NCI-H510A treated with DMSO at 0.1 percent for 48 hours (cell line): ENCODE data around the gene RALB.
"Not testable (repeated sequence)": the region's sequence is repeated elsewhere in the genome, so short reads cannot be mapped to it uniquely, and the experiment has no call there.

Experiments used
- DNase-seq: peaks from one replicate; lab custom pipeline; 2025; lab: John Stamatoyannopoulos, UW

RALB gene

DNA sequence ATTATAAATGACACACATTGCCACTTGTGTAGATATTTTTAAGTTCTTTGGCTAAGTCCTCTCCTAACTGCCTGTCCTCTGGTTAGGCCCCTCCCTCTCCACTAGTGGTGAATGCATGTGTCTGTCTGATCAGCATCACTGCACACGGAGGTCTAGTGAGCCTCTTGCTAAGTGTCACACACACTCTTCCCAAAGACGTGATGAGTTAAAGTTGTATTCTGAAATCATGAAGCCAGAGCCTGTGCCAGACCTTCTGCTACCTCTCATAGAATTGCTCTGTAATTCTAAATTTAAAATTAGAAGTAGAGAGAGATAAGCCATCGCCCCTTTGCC is 41.3 kb downstream of the RALB start:
- no peak for DNase-seq

GRCh38 chr2:120298173-120298835 is 45.7 kb downstream of the RALB start:
- no peak for DNase-seq

- no peak for DNase-seq
These were observed 46.4 kb downstream of the RALB start for GRCh38 chr2:120299004-120299403.

DNA sequence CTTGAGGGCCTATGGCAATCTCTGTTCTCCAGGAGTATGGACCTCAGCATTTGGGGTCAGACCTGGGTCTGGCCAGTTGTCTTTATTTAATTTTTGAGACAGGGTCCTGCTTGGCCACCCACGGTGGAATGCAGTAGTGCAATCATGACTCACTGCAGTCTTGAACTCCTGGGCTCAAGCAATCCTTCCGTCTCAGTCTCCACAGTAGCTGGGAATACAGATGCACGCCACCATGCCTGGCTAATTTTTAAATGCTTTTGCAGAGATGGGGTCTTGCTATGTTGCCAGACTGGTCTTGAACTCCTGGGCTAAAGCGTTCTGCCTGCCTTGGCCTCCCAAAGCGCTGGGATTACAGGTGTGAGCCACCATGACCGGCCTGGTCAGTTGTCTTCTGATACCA is 46.9 kb downstream of the RALB start:
- no peak for DNase-seq

GRCh38 chr2:120300385-120300784 is 47.7 kb downstream of the RALB start:
- no peak for DNase-seq

- DNase-seq: no peak
These were observed 48.6 kb downstream of the RALB start for GRCh38 chr2:120301284-120301683.

DNA sequence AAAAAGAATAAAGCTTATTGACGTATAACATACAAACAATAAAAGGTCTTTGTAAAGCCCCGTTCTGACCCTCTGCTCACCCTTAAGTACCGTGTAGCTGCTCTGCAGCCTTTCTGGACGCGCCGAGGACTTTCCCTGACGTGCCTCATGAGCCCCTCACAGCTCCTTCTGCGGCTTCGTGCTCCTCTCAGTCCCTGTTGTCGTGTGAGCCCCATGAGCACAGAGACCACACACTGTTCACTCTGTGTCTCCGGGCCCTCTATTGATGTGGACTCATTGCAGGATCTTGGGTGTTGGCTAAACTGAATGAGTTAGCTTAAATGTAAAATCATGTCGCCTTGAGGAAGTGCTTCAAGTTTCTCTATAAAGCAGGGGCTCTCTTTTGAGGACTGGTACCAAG is 49.6 kb downstream of the RALB start:
- DNase-seq: no peak

DNA sequence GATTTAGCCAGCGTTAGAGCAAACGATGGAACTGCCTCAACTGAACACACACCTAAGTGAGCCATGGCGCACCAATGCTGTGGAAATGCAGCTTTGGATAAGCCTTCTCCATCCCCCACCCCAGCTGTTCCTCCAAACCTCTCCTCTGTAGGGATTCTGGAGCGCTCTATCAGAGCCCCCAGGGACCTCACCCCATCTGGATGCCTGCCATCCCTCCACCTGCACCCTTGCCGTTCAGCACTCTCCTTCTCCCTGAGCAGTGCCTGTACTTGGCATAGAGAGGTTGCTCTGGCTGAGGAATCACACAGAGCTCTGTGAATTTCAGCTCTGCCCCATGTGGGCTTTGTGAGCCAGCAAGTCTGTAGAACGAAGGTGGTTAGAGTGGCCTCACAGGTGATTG is 50.5 kb downstream of the RALB start:
- no peak for DNase-seq

- DNase-seq: peak; percentile 52
These were observed 52.6 kb downstream of the RALB start for GRCh38 chr2:120305296-120305695.

DNA sequence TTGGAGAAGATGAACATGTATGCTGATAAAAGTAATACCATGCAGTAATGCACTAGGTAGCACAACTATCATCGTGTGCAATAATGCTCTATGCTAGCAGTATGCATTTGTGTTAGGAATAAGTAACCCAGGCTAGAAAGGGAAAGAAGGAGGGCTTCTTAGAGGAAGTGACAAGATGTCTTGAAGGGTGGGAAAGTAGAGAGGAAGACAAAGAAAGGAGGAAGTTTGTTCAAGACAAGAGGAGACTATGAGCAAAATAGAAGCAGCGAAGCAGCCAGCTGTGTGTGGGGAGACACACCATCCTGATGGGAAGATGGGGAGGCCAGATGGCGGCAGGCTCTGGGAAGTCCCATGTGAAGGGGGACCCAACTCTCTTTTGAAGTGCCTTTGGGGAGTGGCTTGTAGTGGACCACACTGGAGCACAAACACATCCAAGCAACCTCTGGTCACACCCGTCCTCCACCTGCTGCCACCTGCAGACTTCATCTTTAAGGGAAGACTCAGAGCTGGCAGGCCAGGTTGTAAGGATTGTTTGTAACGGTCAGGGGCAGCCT is 53.4 kb downstream of the RALB start:
- no peak for DNase-seq

- DNase-seq: no peak
These were observed 54.8 kb downstream of the RALB start for GRCh38 chr2:120307482-120307881.

GRCh38 chr2:120308038-120308910 is 55.6 kb downstream of the RALB start:
- DNase-seq: no peak

- no peak for DNase-seq
These were observed 57.5 kb downstream of the RALB start for GRCh38 chr2:120310136-120310535.

DNA sequence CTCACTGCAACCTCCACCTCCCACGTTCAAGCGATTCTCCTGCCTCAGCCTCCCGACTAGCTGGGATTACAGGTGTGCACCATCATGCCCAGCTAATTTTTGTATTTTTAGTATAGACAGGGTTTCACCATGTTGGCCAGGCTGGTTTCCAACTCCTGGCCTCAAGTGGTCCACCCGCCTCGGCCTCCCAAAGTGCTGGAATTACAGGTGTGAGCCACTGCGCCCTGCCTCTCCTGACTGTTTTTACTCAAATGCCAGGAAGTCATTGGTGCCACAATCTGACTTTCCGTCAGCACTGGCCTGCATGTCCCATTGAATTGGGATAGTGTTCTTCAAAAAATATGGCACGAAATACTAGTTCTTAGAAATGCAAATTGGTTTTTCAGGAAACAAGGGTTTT is 58.2 kb downstream of the RALB start:
- DNase-seq: not testable (repeated sequence)

DNA sequence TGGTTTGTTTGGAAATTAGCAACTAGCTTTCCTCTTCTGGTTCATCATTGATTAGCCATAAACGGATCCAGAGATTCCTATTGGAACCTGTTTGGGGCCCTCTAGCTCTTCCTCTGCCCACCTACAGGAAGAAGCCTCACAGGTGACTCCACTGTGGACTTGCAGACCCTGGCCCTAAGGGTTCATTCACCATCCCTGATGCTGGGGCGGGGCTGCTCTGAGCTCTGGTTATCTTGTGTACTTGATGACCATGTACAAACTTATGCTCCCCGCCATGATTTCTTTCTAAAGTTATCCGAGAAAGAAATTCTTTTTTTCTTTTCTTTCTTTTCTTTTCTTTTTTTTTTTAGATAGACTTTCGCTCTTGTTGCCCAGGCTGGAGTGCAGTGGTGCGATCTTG is 59.4 kb downstream of the RALB start:
- no peak for DNase-seq

- peak; percentile 85 for DNase-seq
These were observed 60.4 kb downstream of the RALB start for GRCh38 chr2:120312860-120313694.

DNA sequence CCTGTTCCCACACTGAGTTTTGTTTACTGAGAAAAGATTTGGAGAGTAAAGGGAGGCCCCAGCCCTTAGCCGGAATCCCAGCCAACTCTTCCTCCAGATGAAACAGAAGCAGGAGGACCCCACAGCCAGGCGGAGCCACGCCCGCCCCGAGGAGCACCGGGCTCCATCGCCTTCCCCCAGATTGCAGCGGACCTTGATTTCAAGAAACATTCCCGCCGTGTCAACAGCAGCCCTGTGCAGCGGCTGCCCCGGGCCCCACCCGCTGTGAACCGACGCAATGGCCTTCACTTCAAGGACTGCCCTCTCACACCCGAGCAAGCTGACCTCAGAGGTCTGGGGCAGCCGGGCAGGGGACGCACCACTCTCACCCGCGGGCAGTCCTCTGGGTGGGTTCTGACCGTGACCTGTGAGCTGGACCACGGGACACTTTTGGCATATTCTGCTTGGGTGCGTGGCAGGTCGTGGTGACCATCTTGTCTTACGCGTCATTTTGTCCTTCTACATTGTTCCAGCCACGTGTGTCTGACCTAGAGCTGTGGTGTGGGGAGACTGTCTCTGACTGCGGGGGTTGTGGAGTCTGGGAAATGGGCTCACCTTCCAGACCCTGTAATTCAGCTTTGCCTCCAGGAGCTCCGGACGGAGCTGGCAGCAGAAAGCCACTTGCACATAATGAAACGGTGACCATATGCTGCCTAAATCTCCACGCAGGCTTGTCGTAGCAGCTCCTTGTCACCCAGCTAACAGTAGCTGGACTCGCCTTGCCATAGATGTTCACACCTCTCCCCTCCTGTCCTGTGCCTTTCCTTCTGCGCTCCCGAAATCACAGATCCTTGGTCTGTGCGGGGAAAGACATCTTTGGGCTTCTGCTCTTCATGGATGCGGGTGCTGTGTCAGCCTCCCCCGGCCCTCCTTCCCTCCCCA is 61.3 kb downstream of the RALB start:
- DNase-seq: no peak

DNA sequence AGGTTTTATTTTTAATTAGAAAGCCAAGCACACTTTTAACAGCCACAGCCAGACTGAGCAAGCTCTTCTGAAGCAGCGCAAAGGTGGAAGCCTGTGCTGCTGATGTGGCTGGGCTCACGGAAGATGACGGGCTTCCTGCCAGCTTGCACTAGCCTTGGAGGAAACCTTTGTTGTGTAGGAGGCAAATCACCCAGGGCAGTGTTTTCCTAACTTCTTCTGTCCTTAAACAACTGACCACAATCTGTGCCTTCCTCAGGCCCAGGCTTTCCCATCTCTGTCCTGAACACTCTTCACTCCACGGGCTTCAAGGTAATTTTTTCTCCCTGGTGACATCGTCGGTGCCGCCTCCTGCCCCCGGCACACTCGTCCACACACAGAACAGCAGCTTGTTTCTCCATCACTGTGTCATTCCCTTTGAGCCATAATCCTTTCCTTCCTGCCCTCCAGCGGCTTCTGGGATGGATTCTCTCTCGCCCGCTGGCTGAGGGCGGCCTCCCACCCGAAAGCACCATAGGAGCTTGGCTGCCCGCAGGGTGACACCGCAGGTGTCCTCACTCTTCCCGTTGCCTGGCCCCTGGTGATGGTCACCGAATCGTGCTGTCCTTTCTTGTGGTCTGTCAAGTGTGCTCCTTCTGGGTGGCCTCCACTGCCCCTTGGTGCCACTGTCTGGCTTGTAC is 62.2 kb downstream of the RALB start:
- no peak for DNase-seq

DNA sequence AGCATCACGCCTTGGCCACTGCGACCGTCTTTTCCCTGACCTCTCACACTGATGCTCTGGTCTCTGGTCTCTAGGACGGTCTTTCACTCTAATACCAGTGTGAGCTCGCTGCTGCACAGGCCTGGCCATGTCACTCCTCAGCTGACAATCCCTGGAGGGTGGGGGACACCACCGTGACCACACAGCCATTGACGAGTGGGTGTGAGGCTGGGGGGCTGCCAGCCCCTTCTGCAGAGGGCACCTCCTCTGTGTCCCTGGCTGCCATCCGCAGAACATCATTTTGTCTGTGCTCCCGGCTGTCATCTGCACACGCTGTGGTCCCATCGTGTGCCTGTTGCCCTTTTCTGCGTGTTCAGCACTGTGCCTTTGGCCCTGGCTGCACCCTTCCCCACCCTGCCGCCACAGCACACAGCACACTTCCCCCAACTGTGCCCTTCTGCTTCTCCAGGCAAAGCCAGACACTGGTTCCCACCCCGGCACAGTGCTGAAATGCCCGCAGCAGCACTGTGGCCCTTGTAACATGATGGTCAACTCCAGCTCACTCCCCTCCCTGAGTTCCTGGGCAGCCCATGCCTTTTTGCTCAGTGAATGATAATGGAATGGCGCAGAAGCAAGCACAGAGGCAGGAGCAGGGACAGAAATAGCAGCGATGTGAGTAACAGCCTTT is 62.8 kb downstream of the RALB start:
- no peak for DNase-seq

DNA sequence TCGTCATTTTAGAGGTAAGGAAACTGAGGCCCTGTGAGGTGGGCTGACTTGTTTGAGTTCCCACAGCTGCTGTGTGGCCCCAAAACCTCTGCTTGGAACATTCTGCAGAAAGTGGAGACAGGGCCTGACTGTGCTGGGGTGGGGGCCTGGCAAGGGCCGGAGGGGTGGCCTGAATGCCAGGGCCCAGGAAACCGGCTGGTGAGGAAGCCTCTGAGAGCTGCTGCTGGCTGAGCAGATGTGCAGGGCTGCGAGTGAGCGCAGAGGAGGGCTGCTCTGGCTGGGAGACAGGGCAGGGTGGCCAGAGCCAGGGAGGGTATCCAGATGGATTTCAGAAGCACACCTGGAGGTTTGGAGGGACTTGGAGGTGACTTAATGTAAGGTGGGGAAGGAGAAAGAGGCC is 63.4 kb downstream of the RALB start:
- no peak for DNase-seq
